ENCODE data around the gene LRRN4CL. TPM values are rescaled to one million over a fixed set of nuclear protein-coding genes. Genes with fewer than 3 reads are reported as not detected.

The LRRN4CL gene
- total and polyA plus RNA-seq, 9 of the 15 experiments (the other 6 are each of a cell fraction or from before 2014, with no cell fraction given), result 0.03 to 0.11 (median 0.05) TPM; not detected in 4

GRCh38 chr11:62705880-62706849 lies 16.8 kb upstream of the LRRN4CL start (continued):
- no peak for TF ChIP-seq BRD4 (IDR thresholded peaks at IDR 0.05)
- no peak for TF ChIP-seq ZNF24 (IDR thresholded peaks at IDR 0.05)
- TF ChIP-seq MAFG (tag; conservative IDR thresholded peaks at IDR 0.05), result 0 out of 2 replicates have a peak, but pooled peaks have one; percentile 3
- TF ChIP-seq TRIM24 (IDR thresholded peaks at IDR 0.05), result no peak
- TF ChIP-seq RBFOX2 (IDR thresholded peaks at IDR 0.05; ENCODE audit: low read depth, low read length), result peak; percentile 69
- TF ChIP-seq ETV1 (tag; conservative IDR thresholded peaks at IDR 0.05; ENCODE audit: low read depth), result 0 out of 2 replicates have a peak, but pooled peaks have one; percentile 47
- TF ChIP-seq TFAM (CRISPR knock-in tag; conservative IDR thresholded peaks at IDR 0.05), result no peak
- TF ChIP-seq E2F4 (CRISPR knock-in tag; IDR thresholded peaks at IDR 0.05; ENCODE audit: low read depth), result no peak
- no peak for TF ChIP-seq RNF2 (IDR thresholded peaks at IDR 0.05)
- 0 out of 2 replicates have a peak, but pooled peaks have one; percentile 70 for TF ChIP-seq ZBTB17 (CRISPR knock-in tag; IDR thresholded peaks at IDR 0.05)
- TF ChIP-seq BHLHE40 (IDR thresholded peaks at IDR 0.05; ENCODE audit: low read length), result no peak; the same call in 1 of the 2 replicates
- TF ChIP-seq ZFP1 (CRISPR knock-in tag; IDR thresholded peaks at IDR 0.05), result no peak
- no peak for TF ChIP-seq ZNF444 (CRISPR knock-in tag; IDR thresholded peaks at IDR 0.05)
- no peak for TF ChIP-seq HES1 (IDR thresholded peaks at IDR 0.05; ENCODE audit: low read depth)
- TF ChIP-seq PTRF (tag; IDR thresholded peaks at IDR 0.05), result no peak
- TF ChIP-seq ARID1B (IDR thresholded peaks at IDR 0.05), result no peak
- TF ChIP-seq CTCF (IDR thresholded peaks at IDR 0.05 in 2 of 3, conservative IDR thresholded peaks at IDR 0.05 in 1 of 3; ENCODE audit: insufficient read depth in 2 of 3, low read depth in 1 of 3, low read length in 3 of 3), result no peak
- peak; percentile 75 for TF ChIP-seq BMI1 (IDR thresholded peaks at IDR 0.05; ENCODE audit: low read length)
- TF ChIP-seq SAP30 (IDR thresholded peaks at IDR 0.05; ENCODE audit: borderline replicate concordance, insufficient read depth, low read depth, low read length, poor library complexity, severe bottlenecking), result peak; percentile 69
- no peak for TF ChIP-seq HDAC2 (IDR thresholded peaks at IDR 0.05)
- TF ChIP-seq SMARCC2 (IDR thresholded peaks at IDR 0.05; ENCODE audit: low read depth), result no peak
- TF ChIP-seq NRF1 (conservative IDR thresholded peaks at IDR 0.05 in 1 of 2, IDR thresholded peaks at IDR 0.05 in 1 of 2), result peak; percentile 32 to 57; a peak in 3 of 4 replicates

Data from K562 (cell line).